Astrocyte of the cerebellum (primary cell): ENCODE measurements around the gene SLC12A8.

Experiments used
- DNase-seq: peaks from one replicate; pipeline ENCODE4 v3.0.0-alpha.2; 2011; ENCODE audit warnings: low read depth
- H3K4me3 ChIP-seq: 2 replicates; pipeline ENCODE4 v1.5.1; 2011; ENCODE audit warnings: mild to moderate bottlenecking, low read depth, low read length, moderate library complexity
- CTCF ChIP-seq: IDR thresholded peaks from 2 replicates; pipeline ENCODE4 v1.5.1; 2012; ENCODE audit warnings: low read length, low read depth, moderate library complexity, mild to moderate bottlenecking; ENCODE audit errors: missing control alignments
- in situ Hi-C: cut with HindIII; loops from 2 replicates; pipeline ENCODE4 v1.10.0; 2017; ENCODE audit warnings: low sequenced_read_pairs

Gene SLC12A8

DNA sequence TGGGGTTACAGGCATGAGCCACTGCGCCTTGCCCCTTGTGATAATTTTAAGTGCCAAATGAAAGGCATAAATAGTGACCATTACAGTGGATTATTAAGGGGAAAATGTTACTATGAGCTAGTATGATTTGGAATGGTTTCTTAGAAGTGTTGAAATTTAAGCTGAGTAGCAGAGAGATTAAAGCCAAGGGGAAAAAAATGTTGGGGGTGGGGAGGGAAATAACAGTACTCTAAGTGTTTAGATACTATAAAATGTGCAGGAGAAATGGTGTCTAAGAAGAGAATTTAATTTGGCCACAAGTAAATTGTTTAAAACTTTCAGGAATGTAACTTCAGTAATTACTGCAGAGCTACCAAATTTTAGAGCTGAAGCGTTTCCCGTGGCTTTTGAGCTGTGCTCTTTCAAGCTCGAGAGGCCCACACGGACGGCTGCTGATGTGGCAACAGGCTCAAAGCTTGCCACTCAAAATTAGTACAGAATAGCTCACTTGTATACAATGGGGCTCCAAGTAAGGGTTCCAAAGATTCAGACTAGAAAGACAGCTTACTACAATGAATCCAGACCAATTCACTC lies 23.9 kb upstream of the SLC12A8 start:
- no peak overlapping the region for H3K4me3 ChIP-seq
- no peak for TF ChIP-seq CTCF
- peak; percentile 4 for DNase-seq
- in situ Hi-C loops, result no loop called here

DNA sequence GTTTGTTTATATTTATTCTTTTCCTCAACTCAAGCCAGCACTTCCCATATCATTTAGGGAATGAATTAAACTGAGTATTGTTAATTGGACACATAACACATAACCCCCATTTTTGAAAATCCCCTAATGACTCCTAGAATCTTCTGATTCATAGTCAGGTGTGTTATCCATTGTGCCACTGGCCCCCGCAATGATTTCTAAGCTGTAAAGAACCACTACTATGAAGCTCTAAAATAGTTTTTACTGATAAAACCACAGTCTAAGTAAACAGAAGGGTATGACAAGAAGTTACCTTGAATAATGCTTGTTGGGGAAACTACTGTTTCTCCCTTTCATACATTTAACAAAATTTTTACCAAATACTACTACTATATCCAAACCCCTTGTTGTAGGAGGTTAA lies 22.3 kb upstream of the SLC12A8 start:
- in situ Hi-C loops, result no loop called here
- DNase-seq, result no peak

GRCh38 chr3:125232401-125232800 lies 19.9 kb upstream of the SLC12A8 start:
- no peak for DNase-seq

More for the DNA sequence above, 22.3 kb upstream of the SLC12A8 start:
- no peak overlapping the region for H3K4me3 ChIP-seq
- no peak for TF ChIP-seq CTCF

GRCh38 chr3:125231895-125232294 lies 19.3 kb upstream of the SLC12A8 start:
- peak; percentile 24 for DNase-seq
- in situ Hi-C loops, result no loop called here
- H3K4me3 ChIP-seq, result no peak overlapping the region
- TF ChIP-seq CTCF, result no peak

More at GRCh38 chr3:125232401-125232800, 19.9 kb upstream of the SLC12A8 start:
- TF ChIP-seq CTCF, result no peak
- H3K4me3 ChIP-seq, result no peak overlapping the region
- in situ Hi-C loops, result no loop called here

- in situ Hi-C loops, result no loop called here
- no peak overlapping the region for H3K4me3 ChIP-seq
- no peak for DNase-seq
- no peak for TF ChIP-seq CTCF
Observed at GRCh38 chr3:125229707-125230106, 17.2 kb upstream of the SLC12A8 start.

- no peak for DNase-seq
- in situ Hi-C loops, result no loop called here
- TF ChIP-seq CTCF, result no peak
- H3K4me3 ChIP-seq, result no peak overlapping the region
Observed at GRCh38 chr3:125229168-125229567, 16.6 kb upstream of the SLC12A8 start.
